Mucosa of stomach (tissue), 1 donor: ENCODE data around the gene OSBPL8.

Source experiments
- H3K27me3 ChIP-seq: one replicate; pipeline ENCODE4 v1.7.0; 2013; ENCODE audit warnings: mild to moderate bottlenecking, low read length; ENCODE audit not compliant: control insufficient read depth, insufficient read depth
- H3K36me3 ChIP-seq: one replicate; pipeline ENCODE4 v1.7.0; 2013; ENCODE audit warnings: low read length; ENCODE audit not compliant: control insufficient read depth, insufficient read depth
- H3K4me1 ChIP-seq: one replicate; pipeline ENCODE4 v1.7.0; 2013; ENCODE audit warnings: mild to moderate bottlenecking, low read length; ENCODE audit not compliant: control insufficient read depth, insufficient read depth
- H3K4me3 ChIP-seq: one replicate; pipeline ENCODE4 v1.7.0; 2013; ENCODE audit warnings: low read length
- H3K9ac ChIP-seq: one replicate; pipeline ENCODE4 v1.7.0; 2013; ENCODE audit warnings: mild to moderate bottlenecking, low read length, moderate library complexity
- H3K9me3 ChIP-seq: one replicate; pipeline ENCODE4 v1.7.0; 2013; ENCODE audit warnings: mild to moderate bottlenecking, low read length, moderate library complexity; ENCODE audit not compliant: control insufficient read depth
- donor health status: Pancreatic carcinoma.

The OSBPL8 gene, protein sequence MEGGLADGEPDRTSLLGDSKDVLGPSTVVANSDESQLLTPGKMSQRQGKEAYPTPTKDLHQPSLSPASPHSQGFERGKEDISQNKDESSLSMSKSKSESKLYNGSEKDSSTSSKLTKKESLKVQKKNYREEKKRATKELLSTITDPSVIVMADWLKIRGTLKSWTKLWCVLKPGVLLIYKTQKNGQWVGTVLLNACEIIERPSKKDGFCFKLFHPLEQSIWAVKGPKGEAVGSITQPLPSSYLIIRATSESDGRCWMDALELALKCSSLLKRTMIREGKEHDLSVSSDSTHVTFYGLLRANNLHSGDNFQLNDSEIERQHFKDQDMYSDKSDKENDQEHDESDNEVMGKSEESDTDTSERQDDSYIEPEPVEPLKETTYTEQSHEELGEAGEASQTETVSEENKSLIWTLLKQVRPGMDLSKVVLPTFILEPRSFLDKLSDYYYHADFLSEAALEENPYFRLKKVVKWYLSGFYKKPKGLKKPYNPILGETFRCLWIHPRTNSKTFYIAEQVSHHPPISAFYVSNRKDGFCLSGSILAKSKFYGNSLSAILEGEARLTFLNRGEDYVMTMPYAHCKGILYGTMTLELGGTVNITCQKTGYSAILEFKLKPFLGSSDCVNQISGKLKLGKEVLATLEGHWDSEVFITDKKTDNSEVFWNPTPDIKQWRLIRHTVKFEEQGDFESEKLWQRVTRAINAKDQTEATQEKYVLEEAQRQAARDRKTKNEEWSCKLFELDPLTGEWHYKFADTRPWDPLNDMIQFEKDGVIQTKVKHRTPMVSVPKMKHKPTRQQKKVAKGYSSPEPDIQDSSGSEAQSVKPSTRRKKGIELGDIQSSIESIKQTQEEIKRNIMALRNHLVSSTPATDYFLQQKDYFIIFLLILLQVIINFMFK

GRCh38 chr12:76559400-76560085 lies at the start of gene OSBPL8:
TSS of gene OSBPL8 (minus strand) at chr12:76559771. CDS start at chr12:76487551, 72,220 bp downstream.
- Histone ChIP-seq H3K27me3 (no peaks in the 10 kb centered on the region), H3K4me1 (peaks cover 6% of the 10 kb centered on the region), H3K9me3 (no peaks in the 10 kb centered on the region), H3K36me3 (no peaks in the 10 kb centered on the region), H3K9ac (peak within 1 kb of the TSS; percentile 92), H3K4me3 (peak within 1 kb of the TSS; percentile 73)

DNA sequence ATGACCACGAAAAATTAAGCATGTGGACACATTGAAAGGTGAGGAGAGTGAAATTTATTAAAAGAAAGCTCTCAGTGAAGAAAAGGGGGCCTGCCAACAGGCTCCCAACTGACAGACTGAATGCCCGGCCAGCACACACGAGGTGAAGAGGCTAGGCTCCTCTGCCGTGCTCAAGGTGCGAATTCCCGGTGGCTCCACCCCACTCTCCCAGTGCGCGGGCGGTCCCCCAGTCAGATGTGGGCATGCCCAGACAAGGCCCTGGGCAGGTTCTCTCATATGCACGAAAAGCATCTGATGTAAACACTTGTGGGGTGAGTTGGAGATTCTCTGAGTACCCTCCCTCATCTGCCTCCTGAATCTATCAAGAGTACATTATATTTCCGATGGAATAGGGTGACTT lies 48.5 kb upstream of the OSBPL8 start:
- no peaks in the 10 kb centered on the region for H3K27me3 ChIP-seq
- no peak overlapping the region for H3K9ac ChIP-seq
- no peaks in the 10 kb centered on the region for H3K9me3 ChIP-seq
- H3K36me3 ChIP-seq, result no peaks in the 10 kb centered on the region
- H3K4me1 ChIP-seq, result no peaks in the 10 kb centered on the region
- no peak overlapping the region for H3K4me3 ChIP-seq

GRCh38 chr12:76595056-76595455 lies 35.5 kb upstream of the OSBPL8 start:
- H3K9ac ChIP-seq, result no peak overlapping the region
- no peaks in the 10 kb centered on the region for H3K27me3 ChIP-seq
- no peaks in the 10 kb centered on the region for H3K9me3 ChIP-seq
- H3K4me1 ChIP-seq, result no peaks in the 10 kb centered on the region
- H3K36me3 ChIP-seq, result no peaks in the 10 kb centered on the region
- H3K4me3 ChIP-seq, result no peak overlapping the region

DNA sequence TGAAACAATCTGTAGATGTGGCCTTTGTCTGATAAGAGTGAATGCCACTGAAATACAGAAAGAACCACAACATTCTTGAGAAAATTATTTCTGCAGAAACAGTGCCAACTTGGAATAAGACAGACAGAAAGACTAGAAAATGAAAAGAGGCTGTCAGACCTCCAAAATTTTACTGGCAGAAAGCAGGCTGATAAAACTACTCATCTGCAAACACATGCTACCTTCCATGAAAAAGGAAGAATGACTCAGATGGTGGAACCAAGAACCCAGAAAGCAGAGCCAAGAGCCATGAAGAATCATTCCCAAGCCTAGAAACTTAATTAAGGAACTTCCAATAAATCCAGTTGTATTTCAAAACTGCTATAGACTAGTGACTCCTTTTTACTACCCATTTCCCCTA lies 31.9 kb upstream of the OSBPL8 start:
- H3K27me3 ChIP-seq, result no peaks in the 10 kb centered on the region
- no peaks in the 10 kb centered on the region for H3K4me1 ChIP-seq
- no peak overlapping the region for H3K9ac ChIP-seq
- no peaks in the 10 kb centered on the region for H3K36me3 ChIP-seq
- H3K9me3 ChIP-seq, result no peaks in the 10 kb centered on the region
- H3K4me3 ChIP-seq, result no peak overlapping the region

DNA sequence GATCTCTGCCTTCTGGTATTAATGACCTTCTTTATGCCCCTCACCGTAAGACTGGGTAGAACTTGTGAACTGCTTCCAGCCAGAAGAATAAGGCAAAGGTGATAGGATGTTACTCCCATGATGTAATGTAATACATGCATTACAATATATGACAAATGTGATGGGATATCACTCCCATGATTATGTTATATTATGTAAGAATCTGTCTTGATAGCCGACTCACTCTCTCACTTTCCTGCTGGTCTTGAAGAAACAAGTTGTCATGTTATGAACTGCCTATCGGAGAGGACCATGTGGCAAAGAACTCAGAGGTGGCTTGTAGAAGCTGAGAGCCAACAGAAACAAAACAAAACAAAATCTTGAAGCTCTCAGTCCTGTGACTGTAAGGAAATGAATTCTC lies 30.6 kb upstream of the OSBPL8 start:
- no peak overlapping the region for H3K4me3 ChIP-seq
- H3K4me1 ChIP-seq, result no peaks in the 10 kb centered on the region
- no peak overlapping the region for H3K9ac ChIP-seq
- H3K36me3 ChIP-seq, result no peaks in the 10 kb centered on the region
- H3K9me3 ChIP-seq, result no peaks in the 10 kb centered on the region
- H3K27me3 ChIP-seq, result no peaks in the 10 kb centered on the region

DNA sequence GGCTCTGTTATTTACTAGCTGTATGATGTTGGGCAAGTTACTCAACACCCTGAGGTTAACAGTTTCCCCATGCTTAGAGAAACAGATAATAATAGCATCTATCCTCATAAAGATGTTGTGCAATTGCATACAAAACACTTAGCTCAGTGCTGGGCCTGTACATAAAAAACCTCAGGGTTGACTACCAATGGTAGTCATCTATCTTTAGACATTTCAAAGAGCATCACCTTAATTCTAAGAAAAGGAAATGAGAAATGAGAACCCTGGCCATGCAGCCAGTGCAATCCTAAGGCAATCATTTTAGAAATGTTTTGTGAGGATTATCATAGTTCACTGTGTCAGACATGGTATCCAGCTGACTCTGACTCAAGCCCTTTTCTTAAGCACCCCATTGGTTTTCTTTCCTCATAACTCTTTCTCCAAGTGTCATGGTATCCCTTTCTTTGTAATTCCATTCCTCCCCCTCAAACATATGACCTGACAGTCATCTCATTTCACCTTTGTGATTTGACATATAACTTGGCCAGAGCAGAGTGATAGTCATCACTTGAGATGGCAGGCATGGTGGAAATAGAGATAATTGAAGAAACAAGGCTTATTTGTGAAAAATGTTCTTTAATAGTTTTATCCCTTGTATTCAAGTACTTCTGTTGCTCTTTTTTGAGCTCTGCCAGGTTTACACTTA lies 29.5 kb upstream of the OSBPL8 start:
- Histone ChIP-seq H3K4me3 (no peak overlapping the region), H3K27me3 (no peaks in the 10 kb centered on the region), H3K9ac (no peak overlapping the region), H3K36me3 (no peaks in the 10 kb centered on the region), H3K4me1 (no peaks in the 10 kb centered on the region), H3K9me3 (no peaks in the 10 kb centered on the region)

DNA sequence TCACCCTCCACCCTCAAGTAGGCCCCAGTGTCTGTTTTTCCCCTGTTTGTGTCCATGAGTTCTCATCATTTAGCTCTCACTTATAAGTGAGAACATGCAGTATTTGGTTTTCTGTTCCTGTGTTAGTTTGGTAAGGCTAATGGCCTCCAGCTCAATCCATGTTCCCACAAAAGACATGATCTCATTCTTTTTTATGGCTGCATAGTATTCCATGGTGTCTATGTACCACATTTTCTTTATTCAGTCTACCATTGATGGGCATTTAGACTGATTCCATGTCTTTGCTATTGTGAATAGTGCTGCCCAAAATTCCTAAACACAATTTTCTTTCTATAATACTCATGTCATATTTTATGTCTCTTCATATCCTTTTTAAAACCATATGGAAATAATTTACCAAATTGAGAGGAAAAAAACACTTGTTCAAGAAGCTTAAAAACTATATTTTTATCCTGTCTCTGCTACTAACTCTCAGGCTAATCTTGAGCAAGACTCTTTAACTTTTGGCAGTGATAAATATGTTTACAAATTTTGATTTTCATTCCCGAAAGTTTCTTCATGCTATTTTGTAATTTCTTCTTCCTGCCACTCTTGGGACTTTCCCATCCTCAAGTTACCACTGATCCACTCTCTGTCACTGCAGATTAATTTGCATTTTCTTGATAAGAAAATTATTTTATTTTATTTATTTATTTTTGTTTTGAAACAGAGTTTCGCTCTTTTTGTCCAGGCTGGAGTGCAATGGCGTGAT lies 28.0 kb upstream of the OSBPL8 start:
- Histone ChIP-seq H3K27me3 (no peaks in the 10 kb centered on the region), H3K36me3 (no peaks in the 10 kb centered on the region), H3K9me3 (no peaks in the 10 kb centered on the region), H3K9ac (no peak overlapping the region), H3K4me3 (no peak overlapping the region), H3K4me1 (no peaks in the 10 kb centered on the region)

DNA sequence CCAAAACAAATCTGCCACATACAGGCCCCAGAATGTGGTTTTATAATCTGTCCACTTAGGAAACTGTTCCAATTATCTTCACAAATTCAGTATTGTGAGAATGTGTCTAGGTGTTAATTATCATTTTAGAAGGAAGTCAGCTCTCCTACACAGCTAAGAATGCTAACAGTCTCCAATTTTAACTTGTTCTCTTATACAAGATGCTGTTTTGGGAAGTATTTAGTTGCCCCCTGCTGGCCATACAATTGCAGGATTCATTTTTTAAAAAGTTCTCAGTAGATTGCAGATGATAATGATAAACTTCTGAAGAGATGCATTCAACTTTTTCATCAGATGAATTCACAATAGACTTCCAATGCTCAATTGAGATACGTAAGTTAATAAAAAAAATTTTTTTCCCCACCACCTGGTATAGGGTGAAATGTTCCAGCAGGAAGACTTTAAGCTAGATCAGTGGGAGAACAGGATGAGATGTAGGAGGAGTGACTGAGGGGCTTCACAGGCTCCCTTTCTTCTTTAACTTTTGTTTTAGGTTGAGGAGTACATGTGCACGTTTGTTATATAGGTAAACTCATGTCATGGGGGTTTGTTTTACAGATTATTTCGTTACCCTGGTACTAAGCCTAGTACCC lies 27.3 kb upstream of the OSBPL8 start:
- no peaks in the 10 kb centered on the region for H3K36me3 ChIP-seq
- H3K27me3 ChIP-seq, result no peaks in the 10 kb centered on the region
- no peaks in the 10 kb centered on the region for H3K4me1 ChIP-seq
- no peaks in the 10 kb centered on the region for H3K9me3 ChIP-seq
- no peak overlapping the region for H3K4me3 ChIP-seq
- H3K9ac ChIP-seq, result no peak overlapping the region

DNA sequence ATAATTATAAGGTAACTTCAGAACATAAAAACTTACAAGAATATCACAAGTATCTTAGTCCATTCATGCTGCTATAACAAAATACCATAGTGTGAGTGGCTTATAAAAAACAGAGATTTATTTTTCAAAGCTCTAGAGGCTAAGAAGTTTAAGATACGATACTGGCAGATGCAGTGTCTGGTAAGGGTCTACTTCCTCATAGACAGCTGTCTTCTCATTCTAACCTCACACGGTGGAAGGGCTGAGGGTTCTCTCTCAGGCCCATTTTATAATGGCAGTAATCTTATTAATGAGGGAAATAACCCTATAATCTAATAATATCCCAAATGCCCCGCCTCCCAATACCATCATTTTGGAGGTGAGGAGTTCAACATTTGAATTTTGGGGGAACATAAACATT lies 23.7 kb upstream of the OSBPL8 start:
- Histone ChIP-seq H3K4me3 (no peak overlapping the region), H3K27me3 (no peaks in the 10 kb centered on the region), H3K4me1 (no peaks in the 10 kb centered on the region), H3K9ac (no peak overlapping the region), H3K36me3 (no peaks in the 10 kb centered on the region), H3K9me3 (no peaks in the 10 kb centered on the region)

DNA sequence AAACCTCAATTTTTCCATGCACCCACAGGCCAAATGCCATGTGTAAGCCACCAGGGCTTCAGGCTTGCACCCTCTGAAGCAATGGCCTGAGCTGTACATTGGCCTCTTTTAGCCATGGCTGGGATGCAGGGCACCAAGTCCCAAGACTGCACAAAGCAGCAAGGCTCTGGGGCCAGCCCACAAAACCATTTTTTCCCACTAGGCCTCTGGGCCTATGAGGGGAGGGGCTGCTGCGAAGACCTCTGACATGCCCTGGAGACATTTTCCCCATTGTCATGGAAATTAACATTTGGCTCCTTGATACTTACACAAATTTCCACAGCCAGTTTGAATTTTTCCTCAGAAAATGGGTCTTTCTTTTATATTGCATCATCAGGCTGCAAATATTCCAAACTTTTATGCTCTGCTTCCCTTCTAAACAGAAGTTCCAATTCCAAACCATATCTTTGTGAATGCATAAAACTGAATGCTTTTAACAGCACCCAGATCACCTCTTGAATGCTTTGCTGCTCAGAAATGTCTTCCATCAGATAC lies 14.3 kb upstream of the OSBPL8 start:
- H3K9ac ChIP-seq, result no peak overlapping the region
- H3K4me3 ChIP-seq, result no peak overlapping the region
- no peaks in the 10 kb centered on the region for H3K36me3 ChIP-seq
- no peaks in the 10 kb centered on the region for H3K4me1 ChIP-seq
- no peaks in the 10 kb centered on the region for H3K9me3 ChIP-seq
- no peaks in the 10 kb centered on the region for H3K27me3 ChIP-seq
